Right cardiac atrium (tissue), 5 donors: Measurements from ENCODE around the gene OTOG. TPM values are rescaled to one million over a fixed set of nuclear protein-coding genes. Genes with fewer than 3 reads are reported as not detected.

ENCODE experiments used
- ATAC-seq, 2 donors: fragments of 200-7000 bp; cut with Tn5 transposase; one replicate each; pipeline versions ENCODE4 v1.8.0 to v1.9.1; 2020; ENCODE audit warnings: moderate library complexity in 2 of 2, mild to moderate bottlenecking in 1 of 2
- DNase-seq, 3 donors: peaks; one replicate each; pipeline ENCODE4 v3.0.0-alpha.2; 2020
- H3K27ac ChIP-seq: one replicate; pipeline ENCODE4 v1.5.1; 2013; ENCODE audit warnings: mild to moderate bottlenecking, low read length, control low read depth, moderate library complexity
- H3K27me3 ChIP-seq: one replicate; pipeline ENCODE4 v1.6.1; 2013; ENCODE audit not compliant: control insufficient read depth, insufficient read depth
- H3K4me1 ChIP-seq: one replicate; pipeline ENCODE4 v1.6.1; 2013; ENCODE audit warnings: low read length; ENCODE audit not compliant: control insufficient read depth, insufficient read depth
- H3K4me3 ChIP-seq: one replicate; pipeline ENCODE4 v1.5.1; 2013; ENCODE audit warnings: low read length, control low read depth
- H3K9me3 ChIP-seq: one replicate; pipeline ENCODE4 v1.6.1; 2013; ENCODE audit warnings: low read length; ENCODE audit not compliant: control insufficient read depth
- WGBS: extraction: QIAGEN DNeasy Blood & Tissue Kit; methylation state at CpG from one replicate; pipeline ENCODE4 v1.1.7; 2013; 5-methylcytosine and 5-hydroxymethylcytosine counted together
- intact Hi-C, 4 donors: fragments of 100-400 bp; cut with DNase I; formaldehyde crosslinking; loops; one replicate each; pipeline versions ENCODE4 v1.11.0 to v1.14.0; 2022 to 2023
- polyA plus RNA-seq: library from polyadenylated mRNA; stranded (reverse); fragments of 200-250 nt; gene quantifications from one replicate; pipeline ENCODE4 v1.2.3, GENCODE V29; 2013
- total RNA-seq, 4 donors: library from RNA; stranded (reverse); fragmentation: NEBNext Ultra II Directional; extraction: Animal tissue kit (Norgen Biotek cat#: 25700); gene quantifications; one replicate each; pipeline ENCODE4 v1.2.1, GENCODE V29; 2021
- donor health status: healthy with polysubstance abuse.
- donor health status: DM: no; HTN: yes; CAD: no.
- donor health status: DM: no; HTN: no; CAD: no.
- donor health status: DM: no; HTN: yes; CAD: no; lungs with severe emphysema.
- donor health status: DM: yes; HTN: yes; CAD: no.

The OTOG gene
- total and polyA plus RNA-seq, 5 donors, result not detected

GRCh38 chr11:17538731-17539130 lies 8.3 kb upstream of the OTOG start:
- WGBS, result 71% methylated on average over 3 of the region's 3 CpGs
- no peak overlapping the region for H3K4me3 ChIP-seq
- no peaks in the 10 kb centered on the region for H3K9me3 ChIP-seq
- H3K27ac ChIP-seq, result no peak overlapping the region
- no peak for ATAC-seq
- DNase-seq, result no peak
- no peaks in the 10 kb centered on the region for H3K4me1 ChIP-seq
- H3K27me3 ChIP-seq, result no peaks in the 10 kb centered on the region
- intact Hi-C loops, result no loop called here

GRCh38 chr11:17540807-17541206 lies 6.3 kb upstream of the OTOG start:
- Histone ChIP-seq H3K27ac (no peak overlapping the region), H3K27me3 (no peaks in the 10 kb centered on the region), H3K9me3 (no peaks in the 10 kb centered on the region), H3K4me1 (no peaks in the 10 kb centered on the region), H3K4me3 (no peak overlapping the region)
- 88% methylated on average over 4 of the region's 4 CpGs for WGBS
- intact Hi-C loops, result no loop called here
- DNase-seq, result no peak
- no peak for ATAC-seq

- Histone ChIP-seq H3K9me3 (no peaks in the 10 kb centered on the region), H3K27me3 (no peaks in the 10 kb centered on the region), H3K4me3 (no peak overlapping the region), H3K27ac (no peak overlapping the region), H3K4me1 (no peaks in the 10 kb centered on the region)
- intact Hi-C loops, result no loop called here
- WGBS, result 80% methylated on average over 4 of the region's 4 CpGs
- ATAC-seq, result no peak
- DNase-seq, result no peak
Measured at GRCh38 chr11:17541330-17541885, 5.7 kb upstream of the OTOG start.

GRCh38 chr11:17542249-17542648 lies 4.8 kb upstream of the OTOG start:
- Histone ChIP-seq H3K27ac (no peak overlapping the region), H3K4me1 (no peaks in the 10 kb centered on the region), H3K9me3 (no peaks in the 10 kb centered on the region), H3K4me3 (no peak overlapping the region), H3K27me3 (no peaks in the 10 kb centered on the region)
- ATAC-seq, result no peak
- 75% methylated on average over 4 of the region's 4 CpGs for WGBS
- DNase-seq, result no peak
- intact Hi-C loops, result no loop called here

GRCh38 chr11:17543041-17543440 lies 4.0 kb upstream of the OTOG start:
- WGBS, result 83% methylated on average over 2 of the region's 2 CpGs
- no peaks in the 10 kb centered on the region for H3K27me3 ChIP-seq
- no peak overlapping the region for H3K4me3 ChIP-seq
- H3K4me1 ChIP-seq, result no peaks in the 10 kb centered on the region
- no peak overlapping the region for H3K27ac ChIP-seq
- ATAC-seq, result no peak
- intact Hi-C loops, result no loop called here
- H3K9me3 ChIP-seq, result no peaks in the 10 kb centered on the region
- no peak for DNase-seq

GRCh38 chr11:17543574-17544180 lies 3.4 kb upstream of the OTOG start:
- Histone ChIP-seq H3K27ac (no peak overlapping the region), H3K4me3 (no peak overlapping the region), H3K4me1 (no peaks in the 10 kb centered on the region), H3K27me3 (no peaks in the 10 kb centered on the region), H3K9me3 (no peaks in the 10 kb centered on the region)
- intact Hi-C loops, result no loop called here
- 41% methylated on average over 17 of the region's 17 CpGs for WGBS
- ATAC-seq, result no peak
- DNase-seq, result no peak

GRCh38 chr11:17544181-17544622 lies 2.9 kb upstream of the OTOG start, which contains the start of gene USH1C:
USH1C (minus strand) TSS chr11:17544416; CDS start chr11:17544307, 109 bp downstream.
- H3K27ac ChIP-seq, result no peak within 1 kb of the TSS
- peak; percentile 63 to 84 for ATAC-seq
- WGBS, result 6% methylated on average over 32 of the region's 32 CpGs
- peak; percentile 33 to 74 (median 65) for DNase-seq
- no peaks in the 10 kb centered on the region for H3K27me3 ChIP-seq
- no peaks in the 10 kb centered on the region for H3K4me1 ChIP-seq
- intact Hi-C loops, result no loop called here
- no peaks in the 10 kb centered on the region for H3K9me3 ChIP-seq
- H3K4me3 ChIP-seq, result no peak within 1 kb of the TSS

- no peak for ATAC-seq
- Histone ChIP-seq H3K27me3 (no peaks in the 10 kb centered on the region), H3K4me3 (no peak overlapping the region), H3K9me3 (no peaks in the 10 kb centered on the region), H3K27ac (no peak overlapping the region), H3K4me1 (no peaks in the 10 kb centered on the region)
- WGBS, result 87% methylated on average over 2 of the region's 2 CpGs
- DNase-seq, result no peak
- intact Hi-C loops, result no loop called here
Measured at GRCh38 chr11:17546240-17546639, 819 bp upstream of the OTOG start.

- no peaks in the 10 kb centered on the region for H3K4me1 ChIP-seq
- no peaks in the 10 kb centered on the region for H3K9me3 ChIP-seq
- H3K27me3 ChIP-seq, result no peaks in the 10 kb centered on the region
- WGBS, result 62% methylated on average over 9 of the region's 9 CpGs
- no peak overlapping the region for H3K27ac ChIP-seq
- ATAC-seq (no peak), DNase-seq (no peak)
- intact Hi-C loops, result no loop called here
- H3K4me3 ChIP-seq, result no peak overlapping the region
Measured at GRCh38 chr11:17547932-17548331, 873 bp downstream of the OTOG start.

- Histone ChIP-seq H3K27ac (no peak overlapping the region), H3K9me3 (no peaks in the 10 kb centered on the region), H3K4me3 (no peak overlapping the region), H3K4me1 (no peaks in the 10 kb centered on the region), H3K27me3 (no peaks in the 10 kb centered on the region)
- no peak for ATAC-seq
- WGBS, result 79% methylated on average over 6 of the region's 6 CpGs
- no peak for DNase-seq
- intact Hi-C loops, result no loop called here
Measured at GRCh38 chr11:17548444-17548843, 1.4 kb downstream of the OTOG start.

- intact Hi-C loops, result no loop called here
- ATAC-seq, result no peak
- no peak for DNase-seq
- Histone ChIP-seq H3K4me1 (no peaks in the 10 kb centered on the region), H3K4me3 (no peak overlapping the region), H3K9me3 (no peaks in the 10 kb centered on the region), H3K27ac (no peak overlapping the region), H3K27me3 (no peaks in the 10 kb centered on the region)
- WGBS, result 60% methylated on average over 12 of the region's 12 CpGs
Measured at GRCh38 chr11:17550450-17551346, 3.6 kb downstream of the OTOG start.
